NT2/D1 (cell line): ENCODE data around the gene CCDC185.

Source experiments
- DNase-seq: peaks from one replicate; pipeline ENCODE4 v3.0.0-alpha.2; 2011; ENCODE audit warnings: low read depth, low spot score
- H3K27me3 ChIP-seq: 2 replicates; pipeline ENCODE4 v1.6.0; 2011; ENCODE audit warnings: mild to moderate bottlenecking; ENCODE audit not compliant: insufficient read length, insufficient read depth
- H3K36me3 ChIP-seq: 2 replicates; pipeline ENCODE4 v1.6.1; 2011; ENCODE audit warnings: mild to moderate bottlenecking, low read length, mixed read lengths; ENCODE audit not compliant: insufficient read depth, insufficient read length
- H3K4me1 ChIP-seq: 2 replicates; pipeline ENCODE4 v1.5.1; 2011; ENCODE audit not compliant: insufficient read depth, insufficient read length
- H3K4me3 ChIP-seq: 2 replicates; pipeline ENCODE4 v1.5.1; 2011; ENCODE audit warnings: low read depth; ENCODE audit not compliant: insufficient read length
- H3K9ac ChIP-seq: 2 replicates; pipeline ENCODE4 v1.6.0; 2011; ENCODE audit warnings: low read depth; ENCODE audit not compliant: insufficient read length
- H3K9me3 ChIP-seq: 2 replicates; pipeline ENCODE4 v1.5.1; 2011; ENCODE audit warnings: mild to moderate bottlenecking, low read length; ENCODE audit not compliant: insufficient read depth
- SUZ12 ChIP-seq: IDR thresholded peaks from 2 replicates; pipeline ENCODE4 v1.6.1; 2011; ENCODE audit not compliant: insufficient read length, insufficient read depth; ENCODE audit errors: extremely low read depth
- YY1 ChIP-seq: IDR thresholded peaks from 2 replicates; pipeline ENCODE4 v1.6.1; 2011; ENCODE audit not compliant: insufficient read length, insufficient read depth
- ZNF274 ChIP-seq: IDR thresholded peaks from 2 replicates; pipeline ENCODE4 v1.6.1; 2011; ENCODE audit warnings: mild to moderate bottlenecking, low read depth, low read length

CCDC185 gene

DNA sequence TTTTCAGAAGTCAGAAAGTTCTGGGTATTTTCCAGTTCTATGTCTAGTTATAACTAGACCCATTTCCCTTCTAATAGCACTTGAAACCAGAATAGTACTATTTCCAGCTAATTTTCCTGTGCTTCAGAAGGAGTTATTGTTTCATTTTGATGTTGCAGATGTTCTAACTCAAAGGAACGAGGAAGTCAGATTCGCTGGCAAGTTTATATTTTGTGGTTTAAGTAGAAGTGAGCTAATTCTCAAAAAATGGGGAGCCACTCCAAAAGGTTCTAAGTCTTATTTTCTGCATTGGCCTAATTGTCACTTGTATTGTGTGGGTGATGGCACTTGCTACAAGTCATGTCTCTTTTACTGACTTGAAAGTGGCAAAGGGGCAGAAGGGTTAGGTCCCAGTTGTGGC, 18.1 kb downstream of the CCDC185 start:
- TF ChIP-seq ZNF274 (no peak), SUZ12 (no peak), YY1 (no peak)
- H3K9ac ChIP-seq: no peak overlapping the region

DNA sequence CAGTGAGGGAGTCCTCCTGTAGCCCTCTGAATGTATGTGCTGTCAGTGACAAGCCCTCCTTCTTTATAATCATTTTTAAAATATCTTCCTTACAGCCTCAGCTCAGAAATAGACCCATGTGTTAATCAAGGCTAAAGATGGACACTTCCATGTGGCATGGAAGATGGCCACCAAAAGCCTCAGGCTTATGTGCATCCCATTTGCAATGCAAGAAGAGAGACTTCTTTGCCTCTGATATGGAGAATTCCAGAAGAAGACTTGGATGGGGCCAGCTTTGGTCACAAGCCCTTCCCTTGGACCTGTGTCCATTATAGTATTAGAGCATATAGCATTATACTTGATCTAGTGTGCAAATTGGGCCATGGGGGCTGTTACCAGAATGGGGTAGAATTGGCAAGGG, 18.5 kb downstream of the CCDC185 start:
- no peak overlapping the region for H3K9ac ChIP-seq
- H3K27me3 ChIP-seq: no peaks in the 10 kb centered on the region
- no peaks in the 10 kb centered on the region for H3K9me3 ChIP-seq
- no peak overlapping the region for H3K4me3 ChIP-seq
- DNase-seq: no peak
- H3K4me1 ChIP-seq: no peaks in the 10 kb centered on the region
- TF ChIP-seq SUZ12 (no peak), YY1 (no peak), ZNF274 (no peak)
- no peaks in the 10 kb centered on the region for H3K36me3 ChIP-seq

More for the DNA sequence above, 18.1 kb downstream of the CCDC185 start:
- no peak for DNase-seq
- Histone ChIP-seq H3K36me3 (no peaks in the 10 kb centered on the region), H3K4me3 (no peak overlapping the region), H3K4me1 (no peaks in the 10 kb centered on the region), H3K9me3 (no peaks in the 10 kb centered on the region), H3K27me3 (no peaks in the 10 kb centered on the region)

DNA sequence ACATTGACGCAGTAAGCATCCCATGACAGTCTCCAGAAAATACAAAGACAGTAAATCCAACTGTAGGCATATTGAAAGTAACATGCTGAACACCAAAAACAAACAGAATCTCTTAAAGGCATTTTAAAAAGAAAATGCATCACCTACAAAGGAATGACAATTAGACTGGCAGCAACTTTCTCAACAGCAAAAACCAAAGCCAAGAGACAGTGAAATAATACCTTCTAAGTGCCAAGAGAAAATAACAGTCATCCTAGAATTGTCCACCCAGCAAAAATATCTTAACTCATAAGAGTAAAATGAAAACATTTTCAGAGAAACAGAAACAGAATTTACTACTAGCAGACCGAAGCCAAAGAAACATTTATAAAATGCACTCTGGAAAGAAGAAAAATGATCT, 20.0 kb downstream of the CCDC185 start:
- TF ChIP-seq YY1 (no peak), SUZ12 (no peak), ZNF274 (no peak)
- H3K36me3 ChIP-seq: no peaks in the 10 kb centered on the region
- no peaks in the 10 kb centered on the region for H3K4me1 ChIP-seq
- H3K27me3 ChIP-seq: no peaks in the 10 kb centered on the region
- DNase-seq: no peak
- H3K9ac ChIP-seq: no peak overlapping the region
- no peaks in the 10 kb centered on the region for H3K9me3 ChIP-seq
- no peak overlapping the region for H3K4me3 ChIP-seq

DNA sequence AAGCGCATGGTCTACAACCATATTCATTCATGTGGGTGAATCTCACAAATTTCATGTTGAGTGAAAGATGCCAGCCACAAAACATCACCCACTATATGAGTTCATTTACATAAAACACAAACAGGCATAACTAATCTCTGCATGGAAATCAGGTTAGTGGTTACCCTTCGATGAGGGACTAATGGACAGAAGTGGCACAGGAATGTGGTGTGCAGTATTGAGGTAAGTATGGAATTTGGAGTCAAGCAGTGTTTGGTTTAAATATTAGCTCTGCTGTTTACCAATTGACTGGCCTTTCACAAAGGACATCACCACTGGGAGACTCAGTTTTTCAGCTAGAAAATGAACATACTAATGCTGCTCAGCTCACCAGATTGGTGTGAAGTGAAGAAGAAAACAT, 24.2 kb downstream of the CCDC185 start:
- Histone ChIP-seq H3K9me3 (no peaks in the 10 kb centered on the region), H3K36me3 (no peaks in the 10 kb centered on the region), H3K9ac (no peak overlapping the region), H3K4me1 (peaks cover 5% of the 10 kb centered on the region), H3K27me3 (no peaks in the 10 kb centered on the region), H3K4me3 (no peak overlapping the region)
- TF ChIP-seq SUZ12 (no peak), YY1 (no peak), ZNF274 (no peak)
- DNase-seq: no peak

DNA sequence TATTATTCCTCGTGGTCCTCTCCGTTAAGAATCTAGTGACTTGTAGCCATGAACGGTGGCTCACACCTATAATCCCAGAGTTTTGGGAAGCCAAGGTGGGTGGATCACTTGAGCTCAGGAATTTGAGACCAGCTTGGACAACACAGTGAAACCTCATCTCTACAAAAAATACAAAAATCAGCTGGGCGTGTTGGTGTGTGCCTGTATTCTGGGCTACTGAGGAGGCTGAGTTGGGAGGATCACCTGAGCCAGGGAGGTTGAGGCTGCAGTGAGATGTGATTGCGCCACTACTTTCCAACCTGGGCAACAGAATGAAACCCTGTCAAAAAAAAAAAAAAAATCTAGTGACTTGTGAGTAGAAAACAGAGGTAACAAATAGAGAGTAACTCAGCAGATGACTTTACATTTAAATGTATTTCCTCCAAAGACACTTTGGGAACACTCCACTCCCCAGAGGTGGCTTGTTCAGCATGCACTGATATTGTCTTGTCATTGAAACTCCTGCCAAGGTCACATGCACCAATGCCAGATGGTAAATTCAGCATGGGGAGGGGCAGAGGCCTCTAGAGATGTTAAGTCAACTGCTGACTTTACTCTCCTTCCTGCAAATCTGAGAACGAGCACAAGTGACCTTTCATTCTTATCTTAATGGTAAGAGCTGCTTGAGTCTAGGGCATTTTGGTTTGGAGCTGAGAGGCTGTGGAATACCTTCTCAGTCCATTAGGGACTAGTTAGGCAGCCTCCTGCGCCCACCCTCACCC, 24.9 kb downstream of the CCDC185 start:
- DNase-seq: no peak
- no peak overlapping the region for H3K4me3 ChIP-seq
- no peaks in the 10 kb centered on the region for H3K9me3 ChIP-seq
- H3K27me3 ChIP-seq: no peaks in the 10 kb centered on the region
- H3K4me1 ChIP-seq: peaks cover 5% of the 10 kb centered on the region
- no peak overlapping the region for H3K9ac ChIP-seq
- H3K36me3 ChIP-seq: no peaks in the 10 kb centered on the region
- TF ChIP-seq YY1 (no peak), ZNF274 (no peak), SUZ12 (no peak)

DNA sequence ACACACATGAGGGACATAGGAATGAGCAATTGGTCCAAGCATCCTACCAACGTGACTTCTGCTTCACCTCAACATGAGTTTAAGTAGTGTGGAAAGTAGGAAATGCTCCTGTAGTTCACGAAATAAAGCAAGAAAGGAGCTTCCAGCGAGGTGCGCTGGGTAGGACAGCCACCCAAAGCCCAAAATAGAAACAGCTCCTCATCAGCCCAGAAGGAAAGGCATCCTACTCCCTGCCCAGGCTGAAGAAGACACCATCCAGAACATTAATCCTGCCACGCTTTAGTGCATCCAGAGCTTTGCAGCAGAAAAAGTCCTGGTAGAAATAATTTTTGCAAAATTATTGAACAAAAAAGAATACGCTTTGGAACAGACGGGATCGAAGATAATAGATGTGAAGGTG, 25.9 kb downstream of the CCDC185 start:
- TF ChIP-seq YY1: no peak
- no peak for TF ChIP-seq SUZ12
- no peak for TF ChIP-seq ZNF274
- no peak overlapping the region for H3K4me3 ChIP-seq
- H3K9ac ChIP-seq: no peak overlapping the region
- H3K36me3 ChIP-seq: no peaks in the 10 kb centered on the region
- H3K27me3 ChIP-seq: no peaks in the 10 kb centered on the region
- peaks cover 5% of the 10 kb centered on the region for H3K4me1 ChIP-seq
- H3K9me3 ChIP-seq: no peaks in the 10 kb centered on the region
- DNase-seq: no peak

DNA sequence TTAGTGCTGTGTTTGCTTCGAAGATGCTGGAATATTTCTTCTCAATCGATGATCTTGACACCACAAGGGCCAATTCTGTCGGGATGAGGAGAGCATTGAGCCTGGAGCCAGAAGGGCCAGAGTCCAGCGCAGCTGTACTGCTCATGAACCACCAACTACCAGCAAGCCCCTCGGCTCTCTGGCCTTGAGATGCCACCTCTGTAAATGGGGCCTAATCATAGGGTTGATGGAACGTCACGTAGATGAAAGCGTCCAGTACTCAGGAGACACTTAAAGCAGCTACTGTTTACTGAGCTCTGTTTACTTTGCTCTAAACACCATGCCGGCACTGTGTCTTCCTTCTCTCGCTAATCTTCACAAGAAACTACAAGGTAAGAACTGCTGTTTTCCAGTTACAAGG, 26.3 kb downstream of the CCDC185 start:
- no peak for DNase-seq
- no peak overlapping the region for H3K9ac ChIP-seq
- no peaks in the 10 kb centered on the region for H3K9me3 ChIP-seq
- peaks cover 5% of the 10 kb centered on the region for H3K4me1 ChIP-seq
- H3K36me3 ChIP-seq: no peaks in the 10 kb centered on the region
- H3K27me3 ChIP-seq: no peaks in the 10 kb centered on the region
- TF ChIP-seq YY1 (no peak), ZNF274 (no peak), SUZ12 (no peak)
- H3K4me3 ChIP-seq: no peak overlapping the region
